GM12875 (cell line): Measurements from ENCODE around the gene PEX14.
A peak's percentile ranks its signal among the peaks of the same experiment; 100 is the strongest.

Source experiments
- H3K4me3 ChIP-seq: one replicate; pipeline ENCODE4 v1.5.1; 2011; ENCODE audit warnings: low read depth, low read length, control low read depth
- TF ChIP-seq, protein P1 (sequence below): IDR thresholded peaks from 2 replicates; pipeline ENCODE4 v1.5.1; 2011; ENCODE audit warnings: low read depth, mild to moderate bottlenecking, control low read depth, inconsistent platforms, low read length, moderate library complexity, borderline replicate concordance; ENCODE audit not compliant: insufficient read depth

The PEX14 gene

DNA sequence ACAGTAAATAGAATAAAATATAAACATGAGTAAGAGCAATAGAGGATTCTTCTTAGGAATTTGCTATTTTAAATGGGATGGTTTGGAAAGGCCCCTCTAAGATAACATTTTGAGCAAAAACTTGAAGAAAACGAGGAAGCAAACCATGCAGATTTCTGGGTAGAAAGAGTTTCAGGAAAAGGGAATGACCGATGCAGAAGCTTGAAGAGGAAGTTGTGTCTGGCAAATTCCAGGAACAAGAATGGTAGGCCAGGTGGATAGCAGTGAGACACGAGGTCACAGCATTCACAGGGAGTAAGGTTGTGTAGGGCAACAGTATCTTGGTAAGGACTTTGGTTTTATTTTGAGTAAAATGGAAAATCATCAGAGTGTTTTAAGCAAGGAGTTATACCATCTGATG lies 108.9 kb downstream of the PEX14 start:
- H3K4me3 ChIP-seq: no peak overlapping the region
- TF ChIP-seq, protein P1, sequence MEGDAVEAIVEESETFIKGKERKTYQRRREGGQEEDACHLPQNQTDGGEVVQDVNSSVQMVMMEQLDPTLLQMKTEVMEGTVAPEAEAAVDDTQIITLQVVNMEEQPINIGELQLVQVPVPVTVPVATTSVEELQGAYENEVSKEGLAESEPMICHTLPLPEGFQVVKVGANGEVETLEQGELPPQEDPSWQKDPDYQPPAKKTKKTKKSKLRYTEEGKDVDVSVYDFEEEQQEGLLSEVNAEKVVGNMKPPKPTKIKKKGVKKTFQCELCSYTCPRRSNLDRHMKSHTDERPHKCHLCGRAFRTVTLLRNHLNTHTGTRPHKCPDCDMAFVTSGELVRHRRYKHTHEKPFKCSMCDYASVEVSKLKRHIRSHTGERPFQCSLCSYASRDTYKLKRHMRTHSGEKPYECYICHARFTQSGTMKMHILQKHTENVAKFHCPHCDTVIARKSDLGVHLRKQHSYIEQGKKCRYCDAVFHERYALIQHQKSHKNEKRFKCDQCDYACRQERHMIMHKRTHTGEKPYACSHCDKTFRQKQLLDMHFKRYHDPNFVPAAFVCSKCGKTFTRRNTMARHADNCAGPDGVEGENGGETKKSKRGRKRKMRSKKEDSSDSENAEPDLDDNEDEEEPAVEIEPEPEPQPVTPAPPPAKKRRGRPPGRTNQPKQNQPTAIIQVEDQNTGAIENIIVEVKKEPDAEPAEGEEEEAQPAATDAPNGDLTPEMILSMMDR: no peak

- H3K4me3 ChIP-seq: no peak overlapping the region
- TF ChIP-seq, protein P1: no peak
These were observed 110.5 kb downstream of the PEX14 start for GRCh38 chr1:10585242-10585641.

GRCh38 chr1:10586125-10586524 lies 111.4 kb downstream of the PEX14 start:
- TF ChIP-seq, protein P1: 0 out of 2 replicates have a peak, but pooled peaks have one; percentile 12
- H3K4me3 ChIP-seq: no peak overlapping the region

GRCh38 chr1:10588640-10589039 lies 113.9 kb downstream of the PEX14 start:
- H3K4me3 ChIP-seq: no peak overlapping the region
- TF ChIP-seq, protein P1: no peak

GRCh38 chr1:10589074-10589473 lies 114.3 kb downstream of the PEX14 start:
- no peak overlapping the region for H3K4me3 ChIP-seq
- TF ChIP-seq, protein P1: no peak

DNA sequence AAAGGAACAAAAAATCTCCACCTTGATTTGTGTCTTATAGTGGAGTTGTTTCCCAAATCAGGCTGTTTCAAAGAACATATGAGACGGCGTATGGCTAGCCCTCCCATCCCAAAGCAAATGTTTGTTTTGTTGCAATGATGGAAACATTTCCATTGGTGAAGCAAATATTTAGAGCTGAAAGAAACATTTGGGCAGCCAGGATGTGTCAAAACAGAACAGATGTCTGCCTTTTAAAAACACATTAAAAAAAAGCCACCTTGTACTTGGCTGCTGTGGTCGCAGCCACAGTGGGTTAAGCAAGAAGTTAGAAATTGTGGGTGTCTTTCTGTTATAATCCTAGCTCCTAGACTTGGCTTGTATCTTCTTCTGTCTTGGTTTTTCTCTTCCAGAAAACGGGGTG lies 116.3 kb downstream of the PEX14 start:
- no peak overlapping the region for H3K4me3 ChIP-seq
- TF ChIP-seq, protein P1: no peak

GRCh38 chr1:10592373-10592772 lies 117.6 kb downstream of the PEX14 start:
- TF ChIP-seq, protein P1: no peak
- H3K4me3 ChIP-seq: no peak overlapping the region
